KOPT-K1 (cell line): ENCODE data around the gene PRRT2.
"Not testable (repeated sequence)": the region's sequence is repeated elsewhere in the genome, so short reads cannot be mapped to it uniquely, and the experiment has no call there.

Experiments used
- H3K27ac ChIP-seq: fragments of 200-600 bp; sonication (generic); 2 replicates; pipeline ENCODE4 v1.5.1; 2016; ENCODE audit warnings: antibody characterized with exemption, mild to moderate bottlenecking, low read depth, low read length; ENCODE audit not compliant: poor library complexity, severe bottlenecking
- H3K36me3 ChIP-seq: fragments of 200-600 bp; sonication (generic); 2 replicates; pipeline ENCODE4 v1.5.1; 2017; ENCODE audit warnings: antibody characterized with exemption, mild to moderate bottlenecking, low read length, moderate library complexity; ENCODE audit not compliant: insufficient read depth
- H3K9me3 ChIP-seq: fragments of 200-600 bp; sonication (generic); 2 replicates; pipeline ENCODE4 v1.5.1; 2017; ENCODE audit warnings: antibody characterized with exemption, low read length, mild to moderate bottlenecking; ENCODE audit not compliant: insufficient read depth, poor library complexity, severe bottlenecking

Gene PRRT2

DNA sequence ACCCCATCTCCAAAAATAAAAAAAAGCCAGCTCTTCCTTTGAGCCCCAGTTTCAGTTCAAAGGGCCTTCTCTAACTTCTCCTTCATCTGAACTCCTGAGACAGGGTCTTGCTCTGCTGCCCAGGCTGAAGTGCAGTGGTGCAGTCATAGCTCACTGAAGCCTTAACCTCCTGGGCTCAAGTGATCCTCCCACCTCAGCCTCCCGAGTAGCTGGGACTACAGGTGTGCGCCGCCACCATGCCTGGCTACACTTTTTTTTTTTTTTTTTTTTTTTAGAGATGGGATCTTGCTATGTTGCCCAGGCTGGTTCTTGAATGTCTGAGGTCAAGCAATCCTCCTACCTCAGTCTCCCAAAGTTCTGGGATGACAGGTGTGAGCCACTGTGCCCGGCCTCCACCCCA lies 21.2 kb downstream of the PRRT2 start:
- H3K36me3 ChIP-seq, H3K27ac ChIP-seq, H3K9me3 ChIP-seq: not testable (repeated sequence)

GRCh38 chr16:29834079-29834478 lies 22.1 kb downstream of the PRRT2 start:
- no peaks in the 10 kb centered on the region for H3K36me3 ChIP-seq
- H3K27ac ChIP-seq, result no peak overlapping the region
- no peaks in the 10 kb centered on the region for H3K9me3 ChIP-seq

DNA sequence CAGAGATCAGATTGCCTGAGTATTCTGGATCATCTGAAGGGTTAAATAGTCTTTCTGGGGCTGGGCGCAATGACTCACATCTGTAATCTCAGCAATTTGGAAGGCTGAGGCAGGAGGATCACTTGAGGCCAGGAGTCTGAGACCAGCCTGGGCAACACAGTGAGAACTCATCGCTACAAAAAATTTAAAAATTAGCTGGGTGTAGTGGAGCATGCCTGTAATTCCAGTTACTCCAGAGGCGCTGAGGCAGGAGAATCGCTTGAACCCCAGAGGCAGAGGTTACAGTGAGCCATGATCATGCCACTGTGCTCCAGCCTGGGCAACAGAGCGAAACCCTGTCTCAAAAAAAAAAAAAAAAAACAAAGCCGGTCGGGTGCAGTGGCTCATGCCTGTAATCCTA lies 23.9 kb downstream of the PRRT2 start:
- Histone ChIP-seq H3K9me3 (no peaks in the 10 kb centered on the region), H3K36me3 (no peaks in the 10 kb centered on the region), H3K27ac (no peak overlapping the region)

DNA sequence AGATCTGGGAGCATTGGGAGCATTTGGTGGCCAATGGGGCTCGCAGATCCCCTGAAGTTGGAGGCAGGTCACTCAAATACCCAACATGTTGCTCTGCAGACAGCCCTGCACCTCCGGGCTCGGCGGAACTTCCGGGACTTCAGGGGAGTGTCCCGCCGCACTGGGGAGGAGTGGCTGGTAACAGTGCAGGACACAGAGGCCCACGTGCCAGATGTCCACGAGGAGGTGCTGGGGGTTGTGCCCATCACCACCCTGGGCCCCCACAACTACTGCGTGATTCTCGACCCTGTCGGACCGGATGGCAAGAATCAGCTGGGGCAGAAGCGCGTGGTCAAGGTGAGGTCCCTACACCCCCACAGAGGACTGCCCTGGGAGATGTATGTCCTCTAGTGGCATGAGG lies 24.6 kb downstream of the PRRT2 start:
- H3K9me3 ChIP-seq, result no peaks in the 10 kb centered on the region
- no peak overlapping the region for H3K27ac ChIP-seq
- no peaks in the 10 kb centered on the region for H3K36me3 ChIP-seq

DNA sequence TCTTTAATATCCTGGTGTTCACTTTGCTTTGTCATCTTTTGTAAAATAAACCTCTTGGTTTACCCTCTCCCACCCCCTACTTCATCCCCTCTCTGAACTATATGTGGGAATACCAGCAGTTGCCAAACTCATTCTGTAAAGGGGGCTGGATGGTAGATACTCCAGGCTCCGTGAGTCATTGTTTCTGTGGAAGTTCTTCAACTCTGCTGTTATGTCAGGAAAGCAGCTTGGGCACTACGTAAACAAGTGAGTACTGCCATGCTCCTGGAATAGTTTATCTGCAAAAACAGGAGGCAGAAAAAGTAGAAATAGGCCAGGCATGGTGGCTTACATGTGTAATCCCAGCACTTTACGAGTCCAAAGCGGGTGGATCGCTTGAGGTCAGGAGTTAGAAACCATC lies 25.8 kb downstream of the PRRT2 start:
- Histone ChIP-seq H3K36me3 (no peaks in the 10 kb centered on the region), H3K27ac (no peak overlapping the region), H3K9me3 (no peaks in the 10 kb centered on the region)

DNA sequence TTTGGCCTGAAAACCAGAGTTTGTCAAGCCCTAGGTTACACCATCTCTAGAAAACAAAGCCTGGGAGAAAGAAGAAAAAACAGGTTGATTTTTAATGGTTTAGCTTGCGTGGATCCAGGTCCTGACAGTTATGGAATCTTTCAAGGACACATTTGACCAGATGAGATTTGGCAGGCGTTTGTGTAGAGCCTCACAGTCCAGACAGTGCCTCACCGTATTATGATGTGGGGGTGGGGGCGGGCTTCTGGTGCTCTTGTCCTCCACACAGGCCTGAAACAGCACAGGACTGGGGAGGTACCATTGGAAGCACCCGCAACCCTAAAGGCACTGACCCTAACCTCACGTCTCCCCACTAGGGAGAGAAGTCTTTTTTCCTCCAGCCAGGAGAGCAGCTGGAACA lies 27.8 kb downstream of the PRRT2 start:
- Histone ChIP-seq H3K36me3 (no peaks in the 10 kb centered on the region), H3K9me3 (no peaks in the 10 kb centered on the region), H3K27ac (no peak overlapping the region)

DNA sequence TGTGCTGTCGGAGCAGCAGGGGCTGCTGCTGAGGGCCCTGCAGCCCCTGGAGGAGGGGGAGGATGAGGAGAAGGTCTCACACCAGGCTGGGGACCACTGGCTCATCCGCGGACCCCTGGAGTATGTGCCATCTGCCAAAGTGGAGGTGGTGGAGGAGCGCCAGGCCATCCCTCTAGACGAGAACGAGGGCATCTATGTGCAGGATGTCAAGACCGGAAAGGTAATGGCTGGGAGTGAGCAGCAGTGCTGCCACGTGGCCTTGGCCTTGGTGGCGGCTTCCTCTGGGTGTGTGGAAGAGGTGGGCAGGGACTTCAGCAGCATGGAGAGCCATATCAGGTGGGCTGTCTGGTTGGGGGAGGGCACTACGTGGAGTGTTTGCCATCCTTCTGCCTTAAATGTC lies 28.2 kb downstream of the PRRT2 start:
- H3K36me3 ChIP-seq, result no peaks in the 10 kb centered on the region
- no peak overlapping the region for H3K27ac ChIP-seq
- H3K9me3 ChIP-seq, result no peaks in the 10 kb centered on the region

DNA sequence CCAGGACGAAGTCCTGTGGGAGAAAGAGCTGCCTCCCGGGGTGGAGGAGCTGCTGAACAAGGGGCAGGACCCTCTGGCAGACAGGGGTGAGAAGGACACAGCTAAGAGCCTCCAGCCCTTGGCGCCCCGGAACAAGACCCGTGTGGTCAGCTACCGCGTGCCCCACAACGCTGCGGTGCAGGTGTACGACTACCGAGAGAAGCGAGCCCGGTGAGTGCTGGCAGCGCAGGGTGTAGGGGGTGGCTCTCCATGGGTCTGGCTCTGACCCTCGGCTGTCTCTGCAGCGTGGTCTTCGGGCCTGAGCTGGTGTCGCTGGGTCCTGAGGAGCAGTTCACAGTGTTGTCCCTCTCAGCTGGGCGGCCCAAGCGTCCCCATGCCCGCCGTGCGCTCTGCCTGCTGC lies 29.6 kb downstream of the PRRT2 start:
- H3K27ac ChIP-seq, result no peak overlapping the region
- H3K36me3 ChIP-seq, result no peaks in the 10 kb centered on the region
- no peaks in the 10 kb centered on the region for H3K9me3 ChIP-seq

DNA sequence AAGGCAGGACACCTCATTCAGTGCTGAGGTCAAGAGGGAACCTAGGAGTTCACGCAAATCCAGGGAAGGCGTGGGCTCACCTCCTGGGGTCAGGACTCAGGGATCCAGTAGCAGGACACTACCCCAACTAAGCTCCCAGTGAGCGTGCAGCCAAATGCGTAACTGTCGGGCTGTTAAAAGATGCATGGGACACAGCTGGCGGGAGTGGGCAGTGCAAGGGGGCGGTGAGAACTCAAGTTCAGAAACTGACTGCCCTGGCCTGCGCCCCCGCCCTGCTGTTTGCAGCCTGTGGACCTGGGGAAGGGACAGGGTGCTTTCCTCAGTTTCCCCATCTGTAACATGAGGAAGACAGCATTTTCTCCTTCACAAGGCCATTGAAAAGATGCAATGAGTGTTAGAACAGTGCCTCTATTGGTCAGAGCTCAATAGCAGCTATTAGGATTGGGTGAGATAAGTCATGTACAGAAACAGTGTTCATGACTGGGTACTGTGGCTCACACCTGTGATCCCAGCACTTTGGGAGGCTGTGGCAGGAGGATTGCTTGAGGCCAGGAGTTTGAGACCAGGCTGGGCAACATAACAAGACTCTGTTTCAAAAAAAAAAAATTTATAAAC lies 30.8 kb downstream of the PRRT2 start:
- no peaks in the 10 kb centered on the region for H3K9me3 ChIP-seq
- H3K27ac ChIP-seq, result no peak overlapping the region
- no peaks in the 10 kb centered on the region for H3K36me3 ChIP-seq

DNA sequence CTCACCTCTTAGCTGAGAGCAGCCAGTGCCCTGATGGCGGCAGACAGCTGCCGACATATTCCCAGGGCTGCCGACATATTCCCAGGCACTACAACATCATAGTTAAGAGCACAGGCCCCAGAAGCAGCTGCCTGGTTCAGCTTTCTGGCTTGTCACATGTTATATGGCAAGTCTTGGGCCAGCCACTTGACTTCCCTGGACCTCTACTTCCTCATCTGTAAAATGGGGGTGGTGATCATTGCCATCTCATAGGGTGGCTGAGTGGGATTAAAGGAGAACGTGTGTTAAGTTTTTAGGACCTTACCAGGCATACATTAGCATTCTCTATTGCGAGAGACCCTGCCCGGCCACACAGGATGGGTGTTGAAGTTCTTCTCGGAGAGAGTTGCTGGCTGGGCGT lies 31.9 kb downstream of the PRRT2 start:
- no peaks in the 10 kb centered on the region for H3K36me3 ChIP-seq
- H3K27ac ChIP-seq, result no peak overlapping the region
- no peaks in the 10 kb centered on the region for H3K9me3 ChIP-seq

DNA sequence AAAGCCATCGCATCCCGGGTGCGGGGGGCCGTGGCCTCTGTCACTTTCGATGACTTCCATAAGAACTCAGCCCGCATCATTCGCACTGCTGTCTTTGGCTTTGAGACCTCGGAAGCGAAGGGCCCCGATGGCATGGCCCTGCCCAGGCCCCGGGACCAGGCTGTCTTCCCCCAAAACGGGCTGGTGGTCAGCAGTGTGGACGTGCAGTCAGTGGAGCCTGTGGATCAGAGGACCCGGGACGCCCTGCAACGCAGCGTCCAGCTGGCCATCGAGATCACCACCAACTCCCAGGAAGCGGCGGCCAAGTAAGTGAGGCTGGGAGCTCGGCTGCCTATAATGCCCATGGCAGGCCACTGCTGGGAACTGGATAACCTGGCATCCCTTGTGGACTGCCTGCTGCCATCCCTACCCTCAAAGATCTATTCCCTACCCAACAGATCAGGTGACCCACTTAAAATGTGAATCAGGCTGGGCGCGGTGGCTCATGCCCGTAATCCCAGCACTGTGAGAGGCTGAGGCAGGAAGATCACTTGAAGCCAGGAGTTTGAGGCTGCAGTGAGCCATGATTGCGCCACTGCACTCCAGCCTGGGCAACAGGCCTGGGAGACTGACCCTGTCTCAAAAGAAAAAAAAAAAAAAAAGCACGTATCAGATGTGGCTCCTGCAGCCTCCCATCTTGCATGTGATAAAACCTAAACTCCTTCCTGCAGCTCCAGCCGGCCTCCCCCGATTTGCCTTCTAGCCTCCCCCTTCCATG lies 32.8 kb downstream of the PRRT2 start:
- no peaks in the 10 kb centered on the region for H3K36me3 ChIP-seq
- H3K9me3 ChIP-seq, result no peaks in the 10 kb centered on the region
- no peak overlapping the region for H3K27ac ChIP-seq

GRCh38 chr16:29845656-29846055 lies 33.7 kb downstream of the PRRT2 start:
- no peak overlapping the region for H3K27ac ChIP-seq
- no peaks in the 10 kb centered on the region for H3K36me3 ChIP-seq
- H3K9me3 ChIP-seq, result no peaks in the 10 kb centered on the region

DNA sequence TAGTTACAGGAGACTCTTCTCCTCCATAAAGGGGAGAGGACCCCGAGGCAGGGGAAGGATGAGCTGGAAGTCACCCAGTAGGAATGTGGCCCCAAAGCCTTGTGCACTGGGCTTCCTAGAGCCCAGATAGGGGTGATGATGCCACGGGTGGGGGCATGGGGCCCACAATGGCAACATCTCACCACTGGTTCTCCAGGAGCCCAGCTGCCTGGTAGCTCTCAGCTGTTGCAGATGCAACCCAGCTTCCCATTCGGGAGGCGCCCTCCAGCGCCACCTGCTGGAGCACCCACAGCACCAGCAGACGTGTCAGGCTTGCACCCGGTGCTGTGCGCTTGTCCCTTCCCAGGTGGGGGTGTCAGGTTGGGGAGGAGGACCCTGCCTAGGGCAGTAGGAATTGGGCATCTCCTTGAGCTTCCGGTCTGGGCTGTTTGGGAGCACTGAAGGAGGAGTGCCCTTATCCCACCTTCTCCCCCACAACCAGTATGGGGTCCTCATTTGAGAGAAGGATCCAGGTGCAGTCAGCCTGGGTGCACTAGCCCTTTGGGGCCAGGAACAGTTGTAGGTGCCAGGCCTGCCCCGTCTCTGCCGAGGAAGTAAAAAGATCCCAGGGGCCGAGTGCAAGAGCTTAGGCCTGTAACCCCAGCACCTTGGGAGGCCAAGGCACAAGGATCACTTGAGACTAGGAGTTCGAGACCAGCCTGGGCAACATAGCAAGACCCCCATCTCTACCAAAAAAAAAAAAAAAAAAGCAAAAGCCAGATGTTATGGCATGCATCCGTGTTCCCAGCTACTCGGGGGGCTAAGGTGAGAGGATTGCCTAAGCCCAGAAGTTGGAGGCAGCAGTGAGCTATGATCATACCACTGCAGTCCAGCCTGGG lies 36.7 kb downstream of the PRRT2 start:
- H3K9me3 ChIP-seq, result no peaks in the 10 kb centered on the region
- H3K27ac ChIP-seq, result no peak overlapping the region
- no peaks in the 10 kb centered on the region for H3K36me3 ChIP-seq

GRCh38 chr16:29849505-29849904 lies 37.5 kb downstream of the PRRT2 start:
- H3K27ac ChIP-seq, result no peak overlapping the region
- no peaks in the 10 kb centered on the region for H3K9me3 ChIP-seq
- H3K36me3 ChIP-seq, result no peaks in the 10 kb centered on the region

DNA sequence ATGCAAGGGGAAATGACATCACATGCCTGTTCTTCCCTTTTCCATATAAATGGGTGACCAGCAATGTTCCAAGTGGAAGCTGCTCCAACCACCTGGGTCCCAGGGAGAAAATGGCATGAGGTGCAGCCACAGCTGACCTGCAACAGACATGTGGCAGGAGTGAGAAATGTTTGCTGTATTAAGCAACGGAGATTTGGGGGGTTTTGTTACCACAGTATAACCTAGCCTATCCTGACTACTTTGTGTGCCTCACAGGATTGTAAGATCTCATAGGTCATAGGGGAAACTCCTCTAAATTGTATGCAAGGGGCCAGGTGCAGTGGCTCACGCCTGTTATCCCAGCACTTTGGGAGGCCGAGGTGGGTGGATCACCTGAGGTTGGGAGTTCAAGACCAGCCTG lies 39.0 kb downstream of the PRRT2 start:
- no peaks in the 10 kb centered on the region for H3K36me3 ChIP-seq
- H3K9me3 ChIP-seq, result no peaks in the 10 kb centered on the region
- H3K27ac ChIP-seq, result no peak overlapping the region
